Omental fat pad (tissue), 4 donors: ENCODE data around the gene MYCBP2. TPM values are rescaled to one million over a fixed set of nuclear protein-coding genes. Genes with fewer than 3 reads are reported as not detected.

Experiments
- ATAC-seq: fragments of 150-250 bp; one replicate; pipeline ENCODE4 v1.9.1; 2016; ENCODE audit warnings: mild to moderate bottlenecking, moderate library complexity; ENCODE audit not compliant: low FRiP score
- DNase-seq: peaks from one replicate; pipeline ENCODE4 v3.0.0-alpha.2; 2019; ENCODE audit warnings: low spot score
- total RNA-seq, 4 donors: library from RNA; depleted of rRNA; stranded (reverse); fragments of >200 nt; gene quantifications; one replicate each; pipeline ENCODE4 v1.1.0, GENCODE V29; 2016
- TF ChIP-seq, protein P1 (sequence below), 3 donors: fragments of 450-650 bp; IDR thresholded peaks; one replicate each; pipeline ENCODE4 v1.5.1; 2016 to 2017; ENCODE audit warnings: antibody characterized with exemption in 3 of 3, mild to moderate bottlenecking in 3 of 3, moderate library complexity in 2 of 3

The MYCBP2 gene
- total RNA-seq, 4 donors from 2014 or later: 152 to 277 (median 223) TPM

DNA sequence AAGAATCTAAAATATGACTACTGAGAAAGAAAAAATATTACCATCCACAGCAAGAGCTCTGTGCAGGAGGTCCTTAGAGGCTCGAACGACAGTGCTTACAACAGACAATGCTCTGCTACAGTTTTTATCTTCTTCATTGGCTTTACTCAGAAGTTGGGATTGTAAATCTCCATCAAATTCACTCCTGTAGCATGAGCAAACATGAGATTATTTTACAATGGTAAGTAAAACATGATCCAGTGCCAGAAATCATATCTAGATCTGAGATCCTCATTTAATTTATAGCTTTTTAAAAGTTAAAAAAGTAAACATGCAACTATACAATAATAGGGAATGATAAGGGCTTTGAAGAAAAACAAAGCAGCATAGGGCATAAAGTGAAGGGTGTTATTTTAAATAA is 155.4 kb downstream of the MYCBP2 start:
- TF ChIP-seq, protein P1, sequence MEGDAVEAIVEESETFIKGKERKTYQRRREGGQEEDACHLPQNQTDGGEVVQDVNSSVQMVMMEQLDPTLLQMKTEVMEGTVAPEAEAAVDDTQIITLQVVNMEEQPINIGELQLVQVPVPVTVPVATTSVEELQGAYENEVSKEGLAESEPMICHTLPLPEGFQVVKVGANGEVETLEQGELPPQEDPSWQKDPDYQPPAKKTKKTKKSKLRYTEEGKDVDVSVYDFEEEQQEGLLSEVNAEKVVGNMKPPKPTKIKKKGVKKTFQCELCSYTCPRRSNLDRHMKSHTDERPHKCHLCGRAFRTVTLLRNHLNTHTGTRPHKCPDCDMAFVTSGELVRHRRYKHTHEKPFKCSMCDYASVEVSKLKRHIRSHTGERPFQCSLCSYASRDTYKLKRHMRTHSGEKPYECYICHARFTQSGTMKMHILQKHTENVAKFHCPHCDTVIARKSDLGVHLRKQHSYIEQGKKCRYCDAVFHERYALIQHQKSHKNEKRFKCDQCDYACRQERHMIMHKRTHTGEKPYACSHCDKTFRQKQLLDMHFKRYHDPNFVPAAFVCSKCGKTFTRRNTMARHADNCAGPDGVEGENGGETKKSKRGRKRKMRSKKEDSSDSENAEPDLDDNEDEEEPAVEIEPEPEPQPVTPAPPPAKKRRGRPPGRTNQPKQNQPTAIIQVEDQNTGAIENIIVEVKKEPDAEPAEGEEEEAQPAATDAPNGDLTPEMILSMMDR (IDR thresholded peaks at IDR 0.05): no peak
- ATAC-seq (no peak), DNase-seq (no peak)

DNA sequence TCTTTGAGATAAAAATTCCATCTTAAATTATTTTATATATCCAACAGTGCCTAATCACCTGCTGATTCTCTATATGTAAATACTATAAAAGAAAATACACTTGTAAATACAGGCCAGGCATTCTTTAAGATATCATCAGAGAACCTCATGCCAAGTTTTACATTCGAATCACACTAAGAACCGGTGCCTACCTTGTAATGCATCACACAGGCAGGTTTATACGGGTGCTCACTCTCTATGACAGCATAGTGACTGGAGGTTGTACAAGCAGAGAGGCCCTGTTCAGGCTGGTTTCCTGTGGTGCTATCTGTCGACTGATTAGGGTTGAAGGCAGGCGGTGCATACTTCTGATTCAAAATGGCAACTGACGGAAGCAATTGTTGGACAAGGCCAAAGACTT is 158.7 kb downstream of the MYCBP2 start:
- DNase-seq (no peak), ATAC-seq (no peak)
- TF ChIP-seq, protein P1 (IDR thresholded peaks at IDR 0.05): no peak

DNA sequence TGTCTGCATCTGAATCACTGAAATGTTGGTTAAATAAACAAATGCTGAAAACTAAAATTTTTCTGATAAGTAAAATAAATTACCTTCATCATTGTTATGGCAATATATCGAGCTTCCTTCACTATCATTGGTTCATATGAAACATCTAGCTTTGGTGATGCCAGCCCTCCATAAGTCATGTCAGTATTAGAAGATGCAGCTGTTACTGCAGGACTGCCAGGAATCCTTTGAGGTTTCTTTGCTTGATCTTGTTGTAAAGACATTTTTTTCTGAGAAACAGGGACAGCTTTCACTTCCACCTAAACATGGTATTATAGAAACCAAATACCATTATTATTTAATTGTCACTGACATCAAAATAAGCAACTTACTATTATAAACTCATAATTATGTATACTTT is 176.2 kb downstream of the MYCBP2 start:
- DNase-seq: no peak
- TF ChIP-seq, protein P1 (IDR thresholded peaks at IDR 0.05): no peak
- ATAC-seq: no peak

- DNase-seq (no peak), ATAC-seq (no peak)
- TF ChIP-seq, protein P1 (IDR thresholded peaks at IDR 0.05): no peak
Measured at GRCh38 chr13:77143431-77143830, 183.5 kb downstream of the MYCBP2 start.

DNA sequence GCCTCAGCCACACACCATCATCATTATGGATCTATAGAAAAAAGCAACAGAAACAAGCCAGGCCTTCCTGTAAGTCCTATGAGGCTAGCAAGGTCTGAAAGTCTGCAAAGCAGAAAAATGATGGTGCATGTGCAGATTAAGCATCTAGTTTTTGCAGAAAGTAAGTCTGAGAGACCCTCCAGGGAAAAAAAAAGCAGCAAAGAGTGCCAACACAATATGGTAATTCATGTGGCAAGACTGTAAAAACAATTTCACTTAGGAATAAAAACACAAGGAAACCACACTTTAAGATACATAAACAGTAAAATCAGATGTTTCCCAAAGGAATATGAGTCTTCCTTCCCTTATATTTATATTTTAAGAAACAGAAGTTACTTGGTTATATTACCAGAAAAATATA is 187.6 kb downstream of the MYCBP2 start:
- no peak for DNase-seq
- no peak for ATAC-seq
- TF ChIP-seq, protein P1 (IDR thresholded peaks at IDR 0.05): no peak

- no peak for ATAC-seq
- TF ChIP-seq, protein P1 (IDR thresholded peaks at IDR 0.05): no peak
- no peak for DNase-seq
Measured at GRCh38 chr13:77138813-77139212, 188.1 kb downstream of the MYCBP2 start.

DNA sequence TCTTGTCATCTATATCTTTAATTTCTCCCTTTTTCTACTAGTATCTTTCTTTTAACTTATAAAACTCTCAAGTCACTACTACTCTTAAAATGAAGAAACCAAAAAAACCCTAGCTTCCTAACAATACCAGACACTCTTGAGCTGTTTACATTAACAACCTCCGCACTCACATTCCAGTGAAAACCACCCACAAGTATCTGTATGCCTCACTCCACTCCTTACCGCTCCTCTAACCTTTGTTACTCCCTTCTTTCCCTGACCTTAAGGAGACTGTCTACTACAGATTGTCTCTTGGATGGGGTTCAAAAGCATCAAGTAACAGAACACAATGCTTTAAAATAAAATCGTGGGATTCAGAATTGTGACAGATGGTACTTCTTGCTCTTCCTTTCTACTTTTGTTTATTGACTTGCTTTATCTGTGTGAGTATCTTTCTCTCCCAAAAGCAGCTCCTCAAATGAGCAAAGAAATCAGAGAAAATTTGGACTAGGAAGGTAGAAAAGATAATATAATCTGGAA is 189.9 kb downstream of the MYCBP2 start:
- TF ChIP-seq, protein P1 (IDR thresholded peaks at IDR 0.05): no peak
- ATAC-seq: no peak
- no peak for DNase-seq
